Heart left ventricle (tissue), 16 donors: ENCODE results near the gene PSMB10. TPM values are rescaled to one million over a fixed set of nuclear protein-coding genes. Genes with fewer than 3 reads are reported as not detected.

ENCODE experiments used
- ATAC-seq, 4 donors: fragments of 200-7000 bp; cut with Tn5 transposase; one replicate each; pipeline ENCODE4 v1.9.1; 2020 to 2022; ENCODE audit warnings: moderate library complexity in 4 of 4, mild to moderate bottlenecking in 3 of 4, moderate number of reproducible peaks in 1 of 4
- DNase-seq, 5 donors: peaks; one replicate each; pipeline ENCODE4 v3.0.0-alpha.2; 2020
- H3K27ac ChIP-seq, 12 donors: fragments of 200-600 bp; sonication (generic) in 4 of 12; one replicate each; pipeline versions ENCODE4 v1.5.0 to v1.8.0; 2016 to 2022; ENCODE audit warnings: mild to moderate bottlenecking in 2 of 12
- H3K27me3 ChIP-seq, 9 donors: fragments of 200-600 bp; sonication (generic) in 2 of 9; one replicate each; pipeline versions ENCODE4 v1.5.1 to v1.8.0; 2016 to 2022; ENCODE audit warnings: mild to moderate bottlenecking in 3 of 9
- H3K36me3 ChIP-seq, 9 donors: fragments of 200-600 bp; sonication (generic) in 2 of 9; one replicate each; pipeline versions ENCODE4 v1.5.0 to v1.8.0; 2018 to 2022; ENCODE audit warnings: mild to moderate bottlenecking in 2 of 9
- H3K4me1 ChIP-seq, 12 donors: fragments of 200-600 bp; sonication (generic) in 4 of 12; one replicate each; pipeline versions ENCODE4 v1.5.0 to v1.8.0; 2016 to 2022; ENCODE audit warnings: mild to moderate bottlenecking in 3 of 12
- H3K4me3 ChIP-seq, 12 donors: fragments of 200-600 bp; sonication (generic) in 4 of 12; one replicate each; pipeline versions ENCODE4 v1.5.0 to v1.8.0; 2017 to 2022; ENCODE audit warnings: mild to moderate bottlenecking in 9 of 12, moderate library complexity in 4 of 12
- H3K9me3 ChIP-seq, 12 donors: fragments of 200-600 bp; sonication (generic) in 4 of 12; one replicate each; pipeline versions ENCODE4 v1.5.0 to v1.8.0; 2016 to 2022; ENCODE audit warnings: mild to moderate bottlenecking in 1 of 12
- CTCF ChIP-seq, 12 donors: fragments of 200-600 bp; sonication (generic) in 4 of 12; IDR thresholded peaks; one replicate each; pipeline versions ENCODE4 v1.5.0 to v1.8.0; 2018 to 2022; ENCODE audit warnings: antibody characterized with exemption in 12 of 12, mild to moderate bottlenecking in 5 of 12
- POLR2A ChIP-seq, 2 donors: fragments of 450-650 bp; IDR thresholded peaks; one replicate each; pipeline ENCODE4 v1.6.1; 2017; ENCODE audit warnings: antibody characterized with exemption in 2 of 2, mild to moderate bottlenecking in 2 of 2, moderate library complexity in 2 of 2
- WGBS, 4 donors: extraction: QIAGEN DNeasy Blood & Tissue Kit in 2 of 4; methylation state at CpG; one replicate each; pipeline versions ENCODE4 v1.1.5 to v1.1.7; 2013 to 2018; 5-methylcytosine and 5-hydroxymethylcytosine counted together
- intact Hi-C, 10 donors: fragments of 100-400 bp; cut with DNase I; formaldehyde crosslinking; loops; one replicate each; pipeline versions ENCODE4 v1.11.1 to v1.14.2; 2022
- polyA plus RNA-seq, 2 donors: library from polyadenylated mRNA; stranded (reverse); fragments of 200-250 nt; gene quantifications; one replicate each; pipeline ENCODE4 v1.2.3, GENCODE V29; 2013
- total RNA-seq, 9 donors: library from RNA; depleted of rRNA in 2 of 9; stranded (reverse); fragments of >200 nt in 2 of 9; fragmentation: NEBNext Ultra II Directional in 3 of 9; extraction: Animal tissue kit (Norgen Biotek cat#: 25700) in 3 of 9; gene quantifications; one replicate each; pipeline versions ENCODE4 v1.1.0 to v1.2.4, GENCODE V29; 2016 to 2023
- donor health status: ischemic (EF 13 %, LVEDD 7.1; RV severe dilation, severe dysfunction).
- donor health status: healthy with polysubstance abuse.
- donor health status: DM: no; HTN: yes; CAD: no.
- donor health status: DM: no; HTN: no; CAD: no.
- donor health status: ischemic (EF 25% LVEDD 6.9; RV normal size, moderate dysfunction).
- donor health status: ischemic (EF 25% LVEDD 5.7; RV mildly dilated, moderate dysfunction).
- donor health status: healthy.
- donor health status: DM: yes; HTN: yes; CAD: no.
- donor health status: ischemic (EF 35%, LVEDD 5.7; RV mildly dilated, moderate dysfunction).
- donor health status: nonischemic (EF 11% LVEDD 7.7; RV severe dilation, severe dysfunction).
- donor health status: DM: yes; HTN: yes; CAD: no.
- donor health status: PGD.
- donor health status: ischemic (EF 29% LVEDD 5.4; RV normal size, mild dysfunction).
- donor health status: nonischemic (EF 23%, LVEDD 6.1; RV moderate dilation, normal function).

PSMB10 gene
- total and polyA plus RNA-seq, 11 donors: 39.4 to 182 (median 60.5) TPM

DNA sequence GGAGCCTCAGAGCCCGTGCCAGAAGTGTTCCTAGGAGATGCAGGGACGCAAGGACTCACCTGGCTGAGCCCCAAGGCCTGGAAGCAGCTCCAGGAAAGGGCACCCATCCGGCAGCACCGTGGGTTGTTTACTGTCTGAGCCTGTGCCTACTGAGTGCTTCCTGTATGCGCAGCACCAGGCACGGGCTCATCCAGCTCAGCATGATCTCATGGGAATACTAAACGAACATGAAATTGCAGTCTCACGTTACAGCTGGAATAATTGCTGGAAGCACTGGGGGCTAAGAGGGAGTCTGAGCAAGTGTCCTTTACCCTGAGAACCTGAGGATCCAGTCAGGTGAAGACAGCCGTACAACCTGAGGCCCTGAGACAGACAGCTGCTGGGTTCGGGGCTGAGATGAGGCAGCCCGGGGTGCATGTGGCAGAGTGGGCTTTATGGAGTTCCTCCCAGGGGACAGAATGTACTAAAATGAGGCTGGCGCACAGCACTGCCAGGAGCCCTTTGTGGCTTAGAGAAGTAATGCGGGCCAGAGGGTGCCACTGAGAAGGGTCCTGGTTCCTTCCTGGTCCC lies 10.4 kb downstream of the PSMB10 start:
- H3K9me3 ChIP-seq: no peaks in the 10 kb centered on the region
- H3K4me1 ChIP-seq: peaks cover 3 to 59% (median 32%) of the 10 kb centered on the region in 12 donors
- H3K27ac ChIP-seq: peak overlapping the region in 8 of 12 donors; percentile 3 to 53 (median 32)
- H3K36me3 ChIP-seq: peaks cover 0 to 45% (median 33%) of the 10 kb centered on the region in 9 donors
- DNase-seq (peak in 1 of 5 donors; percentile 31), ATAC-seq (no peak)
- no peak for TF ChIP-seq CTCF (IDR thresholded peaks at IDR 0.05)
- TF ChIP-seq POLR2A (IDR thresholded peaks at IDR 0.05): no peak
- intact Hi-C loops: loop anchor here (2.0 to 10.0 kb wide), 7 partner anchors 43 to 254 kb away; partner anchors contain the start of gene NRN1L (in 4 of the 10)
- WGBS, 4 donors: 33 to 63% (median 47%) methylated on average over 7 to 13 of the region's 13 CpGs
- H3K27me3 ChIP-seq: no peaks in the 10 kb centered on the region
- H3K4me3 ChIP-seq: no peak overlapping the region

- H3K4me3 ChIP-seq: no peak overlapping the region
- DNase-seq: peak in 1 of 5 donors; percentile 24
- no peaks in the 10 kb centered on the region for H3K27me3 ChIP-seq
- 88 to 95% (median 93%) methylated on average over 10 of the region's 10 CpGs for WGBS, 4 donors
- no peak for ATAC-seq
- H3K27ac ChIP-seq: no peak overlapping the region
- H3K4me1 ChIP-seq: peaks cover 3 to 77% (median 44%) of the 10 kb centered on the region in 12 donors
- peaks cover 0 to 30% (median 19%) of the 10 kb centered on the region in 9 donors for H3K36me3 ChIP-seq
- intact Hi-C loops: loop anchor here in 4 of 10 donors (10.0 kb wide), 1 partner anchor 250 kb away; no protein-coding TSS in a partner anchor
- TF ChIP-seq POLR2A (IDR thresholded peaks at IDR 0.05): no peak
- TF ChIP-seq CTCF (IDR thresholded peaks at IDR 0.05): no peak
- H3K9me3 ChIP-seq: no peaks in the 10 kb centered on the region
Measured at GRCh38 chr16:67924140-67924906, 12.3 kb downstream of the PSMB10 start.

- intact Hi-C loops: loop anchor here in 4 of 10 donors (10.0 kb wide), 1 partner anchor 249 kb away; no protein-coding TSS in a partner anchor
- Histone ChIP-seq H3K4me3 (no peak overlapping the region), H3K9me3 (no peaks in the 10 kb centered on the region), H3K27me3 (no peaks in the 10 kb centered on the region), H3K4me1 (peaks cover 3 to 84% (median 48%) of the 10 kb centered on the region in 12 donors), H3K36me3 (peaks cover 0 to 26% (median 14%) of the 10 kb centered on the region in 9 donors), H3K27ac (peak overlapping the region in 1 of 12 donors; percentile 28)
- TF ChIP-seq CTCF (IDR thresholded peaks at IDR 0.05): no peak
- no peak for TF ChIP-seq POLR2A (IDR thresholded peaks at IDR 0.05)
- DNase-seq (peak in 1 of 5 donors; percentile 62), ATAC-seq (peak in 3 of 4 donors; percentile 2 to 38 (median 24))
- WGBS, 4 donors: 47 to 73% (median 55%) methylated on average over 10 of the region's 10 CpGs
Measured at GRCh38 chr16:67923414-67924116, 13.1 kb downstream of the PSMB10 start.
